Heart left ventricle (tissue), 16 donors: ENCODE measurements around the gene SECTM1. TPM values are rescaled to one million over a fixed set of nuclear protein-coding genes. Genes with fewer than 3 reads are reported as not detected.
A peak's percentile ranks its signal among the peaks of the same experiment; 100 is the strongest.

Experiments
- ATAC-seq, 4 donors: fragments of 200-7000 bp; cut with Tn5 transposase; one replicate each; pipeline ENCODE4 v1.9.1; 2020 to 2022; ENCODE audit warnings: moderate library complexity in 4 of 4, mild to moderate bottlenecking in 3 of 4, moderate number of reproducible peaks in 1 of 4
- DNase-seq, 5 donors: peaks; one replicate each; pipeline ENCODE4 v3.0.0-alpha.2; 2020
- H3K27ac ChIP-seq, 12 donors: fragments of 200-600 bp; sonication (generic) in 4 of 12; one replicate each; pipeline versions ENCODE4 v1.5.0 to v1.8.0; 2016 to 2022; ENCODE audit warnings: mild to moderate bottlenecking in 2 of 12
- H3K27me3 ChIP-seq, 9 donors: fragments of 200-600 bp; sonication (generic) in 2 of 9; one replicate each; pipeline versions ENCODE4 v1.5.1 to v1.8.0; 2016 to 2022; ENCODE audit warnings: mild to moderate bottlenecking in 3 of 9
- H3K36me3 ChIP-seq, 9 donors: fragments of 200-600 bp; sonication (generic) in 2 of 9; one replicate each; pipeline versions ENCODE4 v1.5.0 to v1.8.0; 2018 to 2022; ENCODE audit warnings: mild to moderate bottlenecking in 2 of 9
- H3K4me1 ChIP-seq, 12 donors: fragments of 200-600 bp; sonication (generic) in 4 of 12; one replicate each; pipeline versions ENCODE4 v1.5.0 to v1.8.0; 2016 to 2022; ENCODE audit warnings: mild to moderate bottlenecking in 3 of 12
- H3K4me3 ChIP-seq, 12 donors: fragments of 200-600 bp; sonication (generic) in 4 of 12; one replicate each; pipeline versions ENCODE4 v1.5.0 to v1.8.0; 2017 to 2022; ENCODE audit warnings: mild to moderate bottlenecking in 9 of 12, moderate library complexity in 4 of 12
- H3K9me3 ChIP-seq, 12 donors: fragments of 200-600 bp; sonication (generic) in 4 of 12; one replicate each; pipeline versions ENCODE4 v1.5.0 to v1.8.0; 2016 to 2022; ENCODE audit warnings: mild to moderate bottlenecking in 1 of 12
- CTCF ChIP-seq, 12 donors: fragments of 200-600 bp; sonication (generic) in 4 of 12; IDR thresholded peaks; one replicate each; pipeline versions ENCODE4 v1.5.0 to v1.8.0; 2018 to 2022; ENCODE audit warnings: antibody characterized with exemption in 12 of 12, mild to moderate bottlenecking in 5 of 12
- POLR2A ChIP-seq, 2 donors: fragments of 450-650 bp; IDR thresholded peaks; one replicate each; pipeline ENCODE4 v1.6.1; 2017; ENCODE audit warnings: antibody characterized with exemption in 2 of 2, mild to moderate bottlenecking in 2 of 2, moderate library complexity in 2 of 2
- WGBS, 4 donors: extraction: QIAGEN DNeasy Blood & Tissue Kit in 2 of 4; methylation state at CpG; one replicate each; pipeline versions ENCODE4 v1.1.5 to v1.1.7; 2013 to 2018; 5-methylcytosine and 5-hydroxymethylcytosine counted together
- intact Hi-C, 10 donors: fragments of 100-400 bp; cut with DNase I; formaldehyde crosslinking; loops; one replicate each; pipeline versions ENCODE4 v1.11.1 to v1.14.2; 2022
- polyA plus RNA-seq, 2 donors: library from polyadenylated mRNA; stranded (reverse); fragments of 200-250 nt; gene quantifications; one replicate each; pipeline ENCODE4 v1.2.3, GENCODE V29; 2013
- total RNA-seq, 9 donors: library from RNA; depleted of rRNA in 2 of 9; stranded (reverse); fragments of >200 nt in 2 of 9; fragmentation: NEBNext Ultra II Directional in 3 of 9; extraction: Animal tissue kit (Norgen Biotek cat#: 25700) in 3 of 9; gene quantifications; one replicate each; pipeline versions ENCODE4 v1.1.0 to v1.2.4, GENCODE V29; 2016 to 2023
- donor health status: ischemic (EF 13 %, LVEDD 7.1; RV severe dilation, severe dysfunction).
- donor health status: healthy with polysubstance abuse.
- donor health status: DM: no; HTN: yes; CAD: no.
- donor health status: DM: no; HTN: no; CAD: no.
- donor health status: ischemic (EF 25% LVEDD 6.9; RV normal size, moderate dysfunction).
- donor health status: ischemic (EF 25% LVEDD 5.7; RV mildly dilated, moderate dysfunction).
- donor health status: healthy.
- donor health status: DM: yes; HTN: yes; CAD: no.
- donor health status: ischemic (EF 35%, LVEDD 5.7; RV mildly dilated, moderate dysfunction).
- donor health status: nonischemic (EF 11% LVEDD 7.7; RV severe dilation, severe dysfunction).
- donor health status: DM: yes; HTN: yes; CAD: no.
- donor health status: PGD.
- donor health status: ischemic (EF 29% LVEDD 5.4; RV normal size, mild dysfunction).
- donor health status: nonischemic (EF 23%, LVEDD 6.1; RV moderate dilation, normal function).

Gene SECTM1
- total and polyA plus RNA-seq, 11 donors: 2.3 to 41.6 (median 3.4) TPM

GRCh38 chr17:82314727-82315605, 18.6 kb downstream of the SECTM1 start:
- Histone ChIP-seq H3K4me3 (peak overlapping the region in 2 of 12 donors; percentile 25 to 49), H3K36me3 (no peaks in the 10 kb centered on the region), H3K27ac (no peak overlapping the region), H3K9me3 (no peaks in the 10 kb centered on the region), H3K27me3 (peaks cover 8 to 58% (median 32%) of the 10 kb centered on the region in 9 donors), H3K4me1 (peaks cover 0 to 20% (median 0%) of the 10 kb centered on the region in 12 donors)
- TF ChIP-seq POLR2A (IDR thresholded peaks at IDR 0.05) (no peak), CTCF (IDR thresholded peaks at IDR 0.05) (no peak)
- intact Hi-C loops: no loop called here
- no peak for DNase-seq
- ATAC-seq: peak in 1 of 4 donors; percentile 5
- 39 to 43% (median 42%) methylated on average over 22 to 32 of the region's 32 CpGs for WGBS, 4 donors

- ATAC-seq (no peak), DNase-seq (no peak)
Observed at GRCh38 chr17:82314012-82314726, 19.4 kb downstream of the SECTM1 start.

GRCh38 chr17:82313195-82314011, 20.2 kb downstream of the SECTM1 start:
- H3K27me3 ChIP-seq: peaks cover 14 to 73% (median 38%) of the 10 kb centered on the region in 9 donors
- H3K4me1 ChIP-seq: peaks cover 0 to 20% (median 0%) of the 10 kb centered on the region in 12 donors
- no peak overlapping the region for H3K4me3 ChIP-seq
- ATAC-seq (no peak), DNase-seq (no peak)
- H3K36me3 ChIP-seq: no peaks in the 10 kb centered on the region
- intact Hi-C loops: no loop called here
- TF ChIP-seq CTCF (IDR thresholded peaks at IDR 0.05) (no peak), POLR2A (IDR thresholded peaks at IDR 0.05) (no peak)
- WGBS, 4 donors: 82 to 88% (median 85%) methylated on average over 25 to 28 of the region's 28 CpGs
- H3K27ac ChIP-seq: no peak overlapping the region
- no peaks in the 10 kb centered on the region for H3K9me3 ChIP-seq

More at GRCh38 chr17:82314012-82314726, 19.4 kb downstream of the SECTM1 start:
- Histone ChIP-seq H3K27me3 (peaks cover 12 to 66% (median 37%) of the 10 kb centered on the region in 9 donors), H3K27ac (no peak overlapping the region), H3K4me3 (no peak overlapping the region), H3K36me3 (no peaks in the 10 kb centered on the region), H3K4me1 (peaks cover 0 to 20% (median 0%) of the 10 kb centered on the region in 12 donors), H3K9me3 (no peaks in the 10 kb centered on the region)
- TF ChIP-seq POLR2A (IDR thresholded peaks at IDR 0.05) (no peak), CTCF (IDR thresholded peaks at IDR 0.05) (no peak)
- intact Hi-C loops: no loop called here
- WGBS, 4 donors: 75 to 78% (median 76%) methylated on average over 20 to 27 of the region's 27 CpGs
